Measurements from ENCODE around the gene PTTG1IP. TPM values are rescaled to one million over a fixed set of nuclear protein-coding genes. Genes with fewer than 3 reads are reported as not detected.
A peak's percentile ranks its signal among the peaks of the same experiment; 100 is the strongest.

Gene PTTG1IP
- total RNA-seq, 3 donors from 2014 or later (not counting 1 experiment from before 2014, with no cell fraction given): 96.8 to 144 (median 126) TPM

DNA sequence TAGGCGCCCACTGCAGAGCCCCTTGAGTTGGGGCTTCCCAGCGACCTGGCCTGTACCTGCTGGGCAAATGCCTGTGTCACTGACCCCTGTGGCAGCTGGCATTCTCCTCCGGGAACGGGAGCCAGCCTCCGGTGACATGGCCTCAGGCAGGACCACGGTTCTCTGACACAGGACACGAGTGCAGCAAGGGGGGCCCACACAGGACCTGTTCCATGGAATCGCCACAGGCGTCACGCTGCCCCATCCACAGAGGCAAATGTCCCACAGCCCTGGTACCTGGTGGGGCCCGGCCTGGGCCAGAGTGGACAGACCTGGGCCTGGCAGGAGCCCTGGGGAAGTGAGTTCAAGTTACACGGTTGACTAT is 44.6 kb upstream of the PTTG1IP start:
- ATAC-seq: no peak

GRCh38 chr21:44917446-44918106 is 44.1 kb upstream of the PTTG1IP start:
- H3K27me3 Mint-ChIP-seq (ENCODE audit: low read depth in 2 of 2): no peaks in the 10 kb centered on the region
- intact Hi-C loops (cut with micrococcal nuclease): no loop called here
- Histone ChIP-seq H3K9me3 (ENCODE audit: control insufficient read depth, insufficient read depth, low read length) (no peaks in the 10 kb centered on the region), H3K4me1 (ENCODE audit: control insufficient read depth, insufficient read depth, low read length) (peaks cover 87% of the 10 kb centered on the region), H3K27me3 (ENCODE audit: control insufficient read depth, insufficient read depth, low read length) (no peaks in the 10 kb centered on the region), H3K36me3 (ENCODE audit: control insufficient read depth, insufficient read depth, low read length) (peaks cover 27% of the 10 kb centered on the region), H3K27ac (ENCODE audit: low read length) (peak overlapping the region; percentile 78), H3K4me3 (ENCODE audit: low read length) (peak overlapping the region; percentile 99)
- H3K27ac Mint-ChIP-seq: peak overlapping the region; percentile 92 to 98
- peaks cover 69 to 94% of the 10 kb centered on the region in 2 donors for H3K4me1 Mint-ChIP-seq
- peak overlapping the region; percentile 92 for H3K4me3 Mint-ChIP-seq
- WGBS (ENCODE audit: insufficient coverage): 68% methylated on average over 15 of the region's 15 CpGs
- no peaks in the 10 kb centered on the region for H3K36me3 Mint-ChIP-seq
- ATAC-seq (no peak), DNase-seq (no peak)
- TF ChIP-seq, protein P1, sequence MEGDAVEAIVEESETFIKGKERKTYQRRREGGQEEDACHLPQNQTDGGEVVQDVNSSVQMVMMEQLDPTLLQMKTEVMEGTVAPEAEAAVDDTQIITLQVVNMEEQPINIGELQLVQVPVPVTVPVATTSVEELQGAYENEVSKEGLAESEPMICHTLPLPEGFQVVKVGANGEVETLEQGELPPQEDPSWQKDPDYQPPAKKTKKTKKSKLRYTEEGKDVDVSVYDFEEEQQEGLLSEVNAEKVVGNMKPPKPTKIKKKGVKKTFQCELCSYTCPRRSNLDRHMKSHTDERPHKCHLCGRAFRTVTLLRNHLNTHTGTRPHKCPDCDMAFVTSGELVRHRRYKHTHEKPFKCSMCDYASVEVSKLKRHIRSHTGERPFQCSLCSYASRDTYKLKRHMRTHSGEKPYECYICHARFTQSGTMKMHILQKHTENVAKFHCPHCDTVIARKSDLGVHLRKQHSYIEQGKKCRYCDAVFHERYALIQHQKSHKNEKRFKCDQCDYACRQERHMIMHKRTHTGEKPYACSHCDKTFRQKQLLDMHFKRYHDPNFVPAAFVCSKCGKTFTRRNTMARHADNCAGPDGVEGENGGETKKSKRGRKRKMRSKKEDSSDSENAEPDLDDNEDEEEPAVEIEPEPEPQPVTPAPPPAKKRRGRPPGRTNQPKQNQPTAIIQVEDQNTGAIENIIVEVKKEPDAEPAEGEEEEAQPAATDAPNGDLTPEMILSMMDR (IDR thresholded peaks at IDR 0.05): no peak
- no peaks in the 10 kb centered on the region for H3K9me3 Mint-ChIP-seq

More for the DNA sequence above, 44.6 kb upstream of the PTTG1IP start:
- Mint-ChIP-seq H3K27ac (peak overlapping the region; percentile 92 to 98), H3K27me3 (ENCODE audit: low read depth in 2 of 2) (no peaks in the 10 kb centered on the region), H3K36me3 (no peaks in the 10 kb centered on the region), H3K9me3 (no peaks in the 10 kb centered on the region), H3K4me1 (peaks cover 74 to 95% of the 10 kb centered on the region in 2 donors), H3K4me3 (peak overlapping the region; percentile 92)
- no peaks in the 10 kb centered on the region for H3K9me3 ChIP-seq (ENCODE audit: control insufficient read depth, insufficient read depth, low read length)
- peaks cover 27% of the 10 kb centered on the region for H3K36me3 ChIP-seq (ENCODE audit: control insufficient read depth, insufficient read depth, low read length)
- DNase-seq: no peak
- peaks cover 86% of the 10 kb centered on the region for H3K4me1 ChIP-seq (ENCODE audit: control insufficient read depth, insufficient read depth, low read length)
- TF ChIP-seq, protein P1 (IDR thresholded peaks at IDR 0.05): no peak
- peak overlapping the region; percentile 78 for H3K27ac ChIP-seq (ENCODE audit: low read length)
- no peaks in the 10 kb centered on the region for H3K27me3 ChIP-seq (ENCODE audit: control insufficient read depth, insufficient read depth, low read length)
- H3K4me3 ChIP-seq (ENCODE audit: low read length): peak overlapping the region; percentile 99
- WGBS (ENCODE audit: insufficient coverage): 65% methylated on average over 12 of the region's 12 CpGs
- intact Hi-C loops (cut with micrococcal nuclease): no loop called here

DNA sequence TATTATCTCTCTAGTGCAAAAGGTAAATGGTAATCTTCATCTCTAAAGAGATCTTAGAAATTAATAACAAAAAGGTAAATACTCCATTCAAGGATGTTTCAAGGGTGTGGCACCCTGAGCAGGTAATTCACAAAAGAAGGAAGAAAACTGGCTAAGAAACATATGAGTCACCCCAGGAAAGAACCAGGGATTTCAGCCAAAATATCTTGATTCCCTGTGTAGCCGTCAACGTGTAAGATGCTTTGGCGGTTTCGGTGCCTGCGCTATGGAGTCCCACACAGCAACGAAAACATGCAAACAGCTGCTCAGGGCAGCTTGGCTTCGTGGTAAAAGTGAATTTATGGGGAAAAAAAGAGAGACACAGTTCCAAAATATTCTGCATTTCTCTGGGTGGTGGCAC is 43.5 kb upstream of the PTTG1IP start:
- Mint-ChIP-seq H3K36me3 (no peaks in the 10 kb centered on the region), H3K9me3 (no peaks in the 10 kb centered on the region), H3K4me1 (peaks cover 70 to 94% of the 10 kb centered on the region in 2 donors), H3K27ac (peak overlapping the region; percentile 92 to 98), H3K27me3 (ENCODE audit: low read depth in 2 of 2) (no peaks in the 10 kb centered on the region), H3K4me3 (peak overlapping the region; percentile 92)
- H3K36me3 ChIP-seq (ENCODE audit: control insufficient read depth, insufficient read depth, low read length): peaks cover 27% of the 10 kb centered on the region
- intact Hi-C loops (cut with micrococcal nuclease): no loop called here
- WGBS (ENCODE audit: insufficient coverage): 47% methylated on average over 7 of the region's 7 CpGs
- ATAC-seq: no peak
- DNase-seq: peak in 1 of 2 donors; percentile 50
- no peaks in the 10 kb centered on the region for H3K9me3 ChIP-seq (ENCODE audit: control insufficient read depth, insufficient read depth, low read length)
- TF ChIP-seq, protein P1 (IDR thresholded peaks at IDR 0.05): no peak
- H3K27me3 ChIP-seq (ENCODE audit: control insufficient read depth, insufficient read depth, low read length): no peaks in the 10 kb centered on the region
- H3K4me1 ChIP-seq (ENCODE audit: control insufficient read depth, insufficient read depth, low read length): peaks cover 87% of the 10 kb centered on the region
- peak overlapping the region; percentile 37 for H3K27ac ChIP-seq (ENCODE audit: low read length)
- peak overlapping the region; percentile 9 for H3K4me3 ChIP-seq (ENCODE audit: low read length)

Measured in natural killer cell (primary cell).